B cell (primary cell): ENCODE data around the gene CITED4. TPM values are rescaled to one million over a fixed set of nuclear protein-coding genes. Genes with fewer than 3 reads are reported as not detected.

Experiments
- ATAC-seq: fragments of 200-7000 bp; cut with Tn5 transposase; one replicate; pipeline ENCODE4 v1.10.0; 2021; ENCODE audit warnings: low read depth, mild to moderate bottlenecking, moderate number of reproducible peaks, moderate library complexity
- CTCF ChIA-PET: fragments of 350-600 bp; sonication (Branson Sonifier 250); formaldehyde crosslinking; loops from one replicate; lab custom pipeline; 2021; ENCODE audit warnings: antibody characterized with exemption, inconsistent platforms; lab: Charles Lee
- POLR2A ChIA-PET: fragments of 350-600 bp; sonication (Branson Sonifier 250); formaldehyde crosslinking; loops from one replicate; lab custom pipeline; 2021; ENCODE audit warnings: antibody characterized with exemption; lab: Charles Lee
- DNase-seq: peaks from one replicate; pipeline ENCODE4 v3.0.0; 2013
- H2AFZ ChIP-seq: 2 replicates; pipeline ENCODE4 v1.6.1; 2012; ENCODE audit warnings: mild to moderate bottlenecking, low read depth, low read length; ENCODE audit not compliant: insufficient read depth, poor library complexity, severe bottlenecking
- H3K27ac ChIP-seq, 2 donors: 1 replicate in 1 of 2; 2 replicates in 1 of 2; pipeline ENCODE4 v1.5.1; 2012 to 2013; ENCODE audit warnings: low read length in 2 of 2, mild to moderate bottlenecking in 2 of 2, moderate library complexity in 1 of 2
- H3K27me3 ChIP-seq, 4 experiments: fragments of 200-600 bp in 1 of 4; sonication (generic) in 1 of 4; replicated peaks in 1 of 4; 1 replicate in 2 of 4; 2 replicates in 2 of 4; pipeline versions ENCODE4 v1.6.1 to v1.7.0; 2013 to 2016; ENCODE audit warnings: low read length in 3 of 4, mild to moderate bottlenecking in 2 of 4, mixed read lengths in 1 of 4, moderate library complexity in 1 of 4; ENCODE audit not compliant: insufficient read depth in 4 of 4, control insufficient read depth in 3 of 4; ENCODE audit errors: control extremely low read depth in 1 of 4
- H3K36me3 ChIP-seq, 2 experiments: replicated peaks in 1 of 2; 1 replicate in 1 of 2; 2 replicates in 1 of 2; pipeline versions ENCODE4 v1.6.1 to v1.7.1; 2013; ENCODE audit warnings: low read length in 1 of 2; ENCODE audit not compliant: insufficient read depth in 2 of 2, control insufficient read depth in 1 of 2; ENCODE audit errors: control extremely low read depth in 1 of 2, extremely low read depth in 1 of 2
- H3K4me1 ChIP-seq, 2 donors: fragments of 200-600 bp in 1 of 2; sonication (generic) in 1 of 2; 1 replicate in 1 of 2; 2 replicates in 1 of 2; pipeline versions ENCODE4 v1.5.1 to v1.6.1; 2013 to 2017; ENCODE audit warnings: low read length in 2 of 2; ENCODE audit not compliant: control insufficient read depth in 2 of 2, insufficient read depth in 2 of 2
- H3K4me2 ChIP-seq: replicated peaks from 2 replicates; pipeline ENCODE3; 2012; ENCODE audit warnings: mild to moderate bottlenecking, low read depth, low read length; ENCODE audit not compliant: poor library complexity, severe bottlenecking
- H3K4me3 ChIP-seq, 5 experiments: fragments of 200-600 bp in 1 of 5; sonication (generic) in 1 of 5; 1 replicate in 3 of 5; 2 replicates in 2 of 5; pipeline versions ENCODE4 v1.5.1 to v1.7.0; 2011 to 2016; ENCODE audit warnings: low read length in 4 of 5, mild to moderate bottlenecking in 4 of 5, low read depth in 2 of 5, control low read depth in 1 of 5, moderate library complexity in 1 of 5; ENCODE audit not compliant: insufficient read depth in 1 of 5; ENCODE audit errors: control extremely low read depth in 1 of 5, extremely low read depth in 1 of 5
- H3K79me2 ChIP-seq: fragments of 200-600 bp; sonication (generic); one replicate; pipeline ENCODE4 v1.6.0; 2016; ENCODE audit warnings: low read length; ENCODE audit not compliant: control insufficient read depth, insufficient read depth
- H3K9ac ChIP-seq: fragments of 200-600 bp; sonication (generic); 2 replicates; pipeline ENCODE4 v1.6.1; 2017; ENCODE audit warnings: mild to moderate bottlenecking, low read length, moderate library complexity
- H3K9me3 ChIP-seq, 3 donors: one replicate each; pipeline versions ENCODE4 v1.6.1 to v1.7.1; 2013; ENCODE audit warnings: low read length in 2 of 3; ENCODE audit not compliant: control insufficient read depth in 2 of 3, insufficient read depth in 1 of 3; ENCODE audit errors: control extremely low read depth in 1 of 3
- H4K20me1 ChIP-seq: 2 replicates; pipeline ENCODE4 v1.6.0; 2012; ENCODE audit warnings: mild to moderate bottlenecking, low read length; ENCODE audit not compliant: insufficient read depth, control insufficient read depth, poor library complexity, severe bottlenecking
- H3K27ac Mint-ChIP-seq: one replicate; pipeline ENCODE4 v1.8.0; 2021; ENCODE audit warnings: mixed read lengths
- H3K27me3 Mint-ChIP-seq: one replicate; pipeline ENCODE4 v1.8.0; 2021; ENCODE audit warnings: mixed read lengths
- H3K4me1 Mint-ChIP-seq: one replicate; pipeline ENCODE4 v1.8.0; 2021; ENCODE audit warnings: mixed read lengths
- H3K4me3 Mint-ChIP-seq: one replicate; pipeline ENCODE4 v1.8.0; 2021; ENCODE audit warnings: mixed read lengths
- H3K9me3 Mint-ChIP-seq: one replicate; pipeline ENCODE4 v1.8.0; 2022; ENCODE audit warnings: mixed read lengths; ENCODE audit not compliant: insufficient read depth
- EZH2 ChIP-seq: IDR thresholded peaks from 2 replicates; pipeline ENCODE4 v1.6.1; 2012; ENCODE audit warnings: borderline replicate concordance, low read depth, mild to moderate bottlenecking, moderate library complexity, low read length; ENCODE audit not compliant: insufficient read depth, poor library complexity, severe bottlenecking
- WGBS: methylation state at CpG from one replicate; pipeline ENCODE4 v1.1.5; 2013; ENCODE audit warnings: missing lambda C conversion rate; ENCODE audit not compliant: insufficient coverage; 5-methylcytosine and 5-hydroxymethylcytosine counted together
- intact Hi-C: fragments of 100-400 bp; cut with micrococcal nuclease; formaldehyde crosslinking; loops from one replicate; pipeline ENCODE4 v1.10.0; 2022
- polyA plus RNA-seq: library from polyadenylated mRNA; depleted of rRNA; stranded (reverse); fragments of >200 nt; gene quantifications from 2 replicates; pipeline ENCODE4 v1.2.3, GENCODE V29; 2012
- total RNA-seq, 2 donors: library from RNA; stranded (reverse); fragments of 120-200 nt in 1 of 2; gene quantifications; 1 replicate in 1 of 2; 2 replicates in 1 of 2; pipeline versions ENCODE4 v1.2.3 to v1.2.4, GENCODE V29; 2013 to 2022
- TF ChIP-seq, protein P1 (sequence below): fragments of 200-600 bp; IDR thresholded peaks from one replicate; pipeline ENCODE4 v1.8.0; 2022; ENCODE audit warnings: antibody characterized with exemption, mild to moderate bottlenecking

CITED4 gene
- total and polyA plus RNA-seq, 2 donors (not counting 1 experiment from before 2014, with no cell fraction given) = 3.2 to 5.6 TPM

DNA sequence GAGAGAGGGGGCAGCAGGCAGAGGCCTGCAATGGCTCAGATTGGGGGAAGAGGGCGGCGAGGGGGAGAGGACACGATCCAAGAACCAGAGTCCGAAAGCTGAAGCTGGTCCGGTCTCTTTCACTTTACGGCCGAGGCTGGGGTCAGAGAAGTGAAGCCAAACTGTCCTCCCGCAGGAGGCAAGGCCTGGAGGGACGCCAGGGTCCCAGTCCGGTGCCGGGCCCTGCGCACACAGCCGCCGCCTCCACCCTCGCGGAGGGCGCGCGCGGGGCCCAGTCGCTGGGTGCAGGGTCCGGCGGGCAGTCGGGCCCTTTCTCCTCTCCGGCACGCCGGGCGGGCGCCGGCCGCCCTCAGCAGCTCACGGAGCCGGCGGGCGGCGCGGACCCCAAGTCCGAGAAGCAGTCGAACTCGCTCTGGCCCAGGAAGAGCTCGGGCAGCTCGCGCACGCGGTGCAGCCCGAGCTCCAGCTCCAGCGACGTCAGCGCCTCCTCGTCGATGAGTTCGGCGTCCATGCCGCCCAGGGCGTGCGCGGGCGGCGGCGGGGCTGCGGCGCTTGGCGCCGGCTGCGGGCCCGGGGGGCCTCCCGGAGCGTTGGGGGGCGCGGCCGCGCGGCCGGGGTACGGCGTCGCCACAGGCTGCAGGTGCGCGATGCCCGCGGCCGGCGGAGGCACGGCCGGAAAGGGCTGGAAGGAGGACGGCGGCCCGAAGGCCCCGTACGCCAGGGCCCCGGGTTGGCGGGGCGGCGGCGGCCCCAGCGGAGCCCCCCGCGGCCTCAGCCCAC lies 749 bp downstream of the CITED4 start:
- Mint-ChIP-seq H3K4me1 (peaks cover 9% of the 10 kb centered on the region), H3K9me3 (no peaks in the 10 kb centered on the region), H3K27me3 (peaks cover 27% of the 10 kb centered on the region), H3K27ac (peak overlapping the region; percentile 50), H3K4me3 (peak overlapping the region; percentile 92)
- H3K36me3 ChIP-seq = no peaks in the 10 kb centered on the region
- peaks cover 0 to 8% (median 0%) of the 10 kb centered on the region in 3 donors for H3K9me3 ChIP-seq
- peaks cover 11 to 14% of the 10 kb centered on the region in 2 donors for H3K4me1 ChIP-seq
- no peaks in the 10 kb centered on the region for H4K20me1 ChIP-seq
- TF ChIP-seq, protein P1, sequence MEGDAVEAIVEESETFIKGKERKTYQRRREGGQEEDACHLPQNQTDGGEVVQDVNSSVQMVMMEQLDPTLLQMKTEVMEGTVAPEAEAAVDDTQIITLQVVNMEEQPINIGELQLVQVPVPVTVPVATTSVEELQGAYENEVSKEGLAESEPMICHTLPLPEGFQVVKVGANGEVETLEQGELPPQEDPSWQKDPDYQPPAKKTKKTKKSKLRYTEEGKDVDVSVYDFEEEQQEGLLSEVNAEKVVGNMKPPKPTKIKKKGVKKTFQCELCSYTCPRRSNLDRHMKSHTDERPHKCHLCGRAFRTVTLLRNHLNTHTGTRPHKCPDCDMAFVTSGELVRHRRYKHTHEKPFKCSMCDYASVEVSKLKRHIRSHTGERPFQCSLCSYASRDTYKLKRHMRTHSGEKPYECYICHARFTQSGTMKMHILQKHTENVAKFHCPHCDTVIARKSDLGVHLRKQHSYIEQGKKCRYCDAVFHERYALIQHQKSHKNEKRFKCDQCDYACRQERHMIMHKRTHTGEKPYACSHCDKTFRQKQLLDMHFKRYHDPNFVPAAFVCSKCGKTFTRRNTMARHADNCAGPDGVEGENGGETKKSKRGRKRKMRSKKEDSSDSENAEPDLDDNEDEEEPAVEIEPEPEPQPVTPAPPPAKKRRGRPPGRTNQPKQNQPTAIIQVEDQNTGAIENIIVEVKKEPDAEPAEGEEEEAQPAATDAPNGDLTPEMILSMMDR = no peak
- TF ChIP-seq EZH2 = no peak
- H3K4me3 ChIP-seq = peak overlapping the region in 4 of 5 experiments; percentile 31 to 67 (median 58)
- ChIA-PET CTCF (interaction anchor here (1.0 to 2.0 kb wide), 7 partner anchors 10 to 192 kb away, joined by 3 to 7 read pairs (median 5); no protein-coding TSS in a partner anchor), POLR2A (interaction anchor here (0.6 to 2.1 kb wide), 2 partner anchors 115 to 170 kb away, joined by 3 to 12 read pairs; partner anchors contain the start of gene NFYC)
- H3K9ac ChIP-seq = peak overlapping the region; percentile 63
- H3K79me2 ChIP-seq = no peaks in the 10 kb centered on the region
- 3% methylated on average over 98 of the region's 98 CpGs for WGBS
- peak overlapping the region; percentile 76 for H2AFZ ChIP-seq
- DNase-seq (peak; percentile 65), ATAC-seq (no peak)
- intact Hi-C loops = loop anchor here (1.0 kb wide), 6 partner anchors 43 to 330 kb away; partner anchors contain the start of genes CTPS1, RIMS3 and ZNF684
- peaks cover 0 to 30% (median 9%) of the 10 kb centered on the region in 4 experiments for H3K27me3 ChIP-seq
- no peak overlapping the region for H3K27ac ChIP-seq
- peak overlapping the region; percentile 99 for H3K4me2 ChIP-seq
